GM19372 (cell line): ENCODE measurements around the gene KBTBD13.

Experiments used
- ATAC-seq: cut with Tn5 transposase; IDR thresholded peaks from one replicate; pipeline ENCODE4 v1.9.1; 2021; ENCODE audit warnings: mild to moderate bottlenecking, low read depth, moderate library complexity; ENCODE audit not compliant: unreplicated experiment

KBTBD13 gene

DNA sequence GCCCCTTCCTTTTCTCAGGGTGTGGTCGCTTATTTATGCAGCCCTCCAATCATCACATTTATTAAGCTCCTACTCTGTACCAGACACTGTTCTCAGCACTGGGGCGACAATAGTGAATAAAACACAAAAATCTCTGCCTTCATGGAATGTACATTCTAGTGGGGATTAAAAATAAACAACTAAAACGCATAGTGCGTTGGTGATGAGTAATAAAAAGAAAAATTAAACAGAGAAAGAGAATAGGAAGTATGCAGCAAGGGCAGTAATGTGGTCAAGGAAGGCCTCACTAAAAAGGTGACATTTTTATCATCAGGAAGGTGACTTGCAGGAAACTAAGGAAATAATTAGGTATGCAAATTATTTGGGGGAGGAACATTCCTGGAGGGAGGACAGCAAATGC, 26.3 kb upstream of the KBTBD13 start:
- ATAC-seq, result no peak

DNA sequence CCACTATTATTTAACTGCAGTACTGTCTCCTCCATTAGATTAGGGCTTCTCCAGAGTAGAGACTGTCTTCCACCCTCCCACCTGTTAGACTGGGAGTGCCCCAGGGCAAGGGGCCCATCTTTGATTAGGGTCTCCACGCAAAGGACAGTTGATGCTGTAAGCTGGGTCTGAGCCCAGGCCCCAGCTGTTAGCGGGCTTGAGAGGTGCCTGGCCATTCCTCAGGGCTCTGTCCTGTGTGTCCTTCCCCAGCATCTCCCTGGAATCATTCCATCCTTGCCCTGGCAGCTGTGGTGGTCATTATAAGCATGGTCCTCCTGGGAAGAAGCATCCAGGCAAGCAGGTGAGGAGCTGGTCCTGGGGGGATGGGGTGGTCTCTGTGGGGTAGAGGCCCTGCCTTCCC, 25.3 kb upstream of the KBTBD13 start:
- ATAC-seq, result no peak

DNA sequence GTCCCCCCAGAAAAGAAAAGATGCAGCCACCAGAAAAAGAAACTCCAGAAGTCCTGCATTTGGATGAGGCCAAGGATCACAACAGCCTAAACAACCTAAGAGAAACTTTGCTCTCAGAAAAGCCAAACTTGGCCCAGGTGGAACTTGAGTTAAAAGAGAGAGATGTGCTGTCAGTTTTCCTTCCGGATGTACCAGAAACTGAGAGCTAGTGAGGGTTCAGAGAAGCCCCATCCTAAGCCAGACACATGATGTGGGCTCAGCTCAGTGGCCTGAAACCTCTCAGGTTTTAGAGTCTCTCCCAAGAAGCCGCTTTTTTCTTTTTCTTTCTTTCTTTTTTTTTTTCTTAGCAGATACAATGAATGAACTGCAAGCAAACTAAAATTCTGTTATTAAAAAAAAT, 23.6 kb upstream of the KBTBD13 start:
- no peak for ATAC-seq

DNA sequence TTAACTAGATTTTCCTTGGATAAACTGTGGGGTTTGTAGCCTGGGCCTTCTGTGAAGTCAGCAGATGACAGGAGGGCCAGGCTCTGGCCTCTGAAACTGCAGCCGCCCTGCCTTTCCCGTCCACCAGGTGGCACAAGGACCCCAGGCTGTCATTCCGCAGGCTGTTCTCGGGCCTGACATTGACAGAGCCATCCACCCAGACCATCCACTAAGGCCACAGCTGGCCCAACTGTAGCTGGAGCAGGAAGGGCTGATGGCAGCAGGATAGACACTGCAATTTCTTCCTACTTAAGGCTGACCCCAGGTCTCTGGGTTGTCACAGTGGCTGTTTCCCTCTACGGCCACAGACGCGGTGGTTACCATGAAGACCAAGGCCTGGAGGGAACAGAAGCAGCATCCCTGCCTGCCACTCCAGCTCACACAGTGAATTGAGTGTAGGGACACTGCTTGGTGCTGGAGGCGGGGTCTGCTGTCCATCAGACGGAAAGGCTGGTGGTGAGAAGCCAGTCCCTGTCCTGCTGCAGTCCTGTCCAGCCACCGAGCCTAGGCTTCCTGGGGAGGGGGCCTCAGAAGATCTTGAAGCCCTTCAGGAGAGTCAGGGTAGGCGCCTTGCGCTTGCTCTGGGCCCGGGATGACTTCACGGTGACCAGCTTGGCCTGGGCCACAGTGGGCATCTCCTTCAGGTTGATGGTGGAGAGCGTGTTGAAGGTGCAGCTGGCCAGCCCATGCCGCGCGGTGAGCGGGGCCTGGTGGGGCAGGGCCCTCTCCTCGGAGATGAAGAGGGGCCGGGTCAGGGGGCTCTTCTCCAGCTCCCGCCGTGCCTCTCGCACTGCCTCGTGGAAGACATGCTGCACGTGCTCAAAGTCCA, 22.0 kb upstream of the KBTBD13 start:
- ATAC-seq, result no peak

DNA sequence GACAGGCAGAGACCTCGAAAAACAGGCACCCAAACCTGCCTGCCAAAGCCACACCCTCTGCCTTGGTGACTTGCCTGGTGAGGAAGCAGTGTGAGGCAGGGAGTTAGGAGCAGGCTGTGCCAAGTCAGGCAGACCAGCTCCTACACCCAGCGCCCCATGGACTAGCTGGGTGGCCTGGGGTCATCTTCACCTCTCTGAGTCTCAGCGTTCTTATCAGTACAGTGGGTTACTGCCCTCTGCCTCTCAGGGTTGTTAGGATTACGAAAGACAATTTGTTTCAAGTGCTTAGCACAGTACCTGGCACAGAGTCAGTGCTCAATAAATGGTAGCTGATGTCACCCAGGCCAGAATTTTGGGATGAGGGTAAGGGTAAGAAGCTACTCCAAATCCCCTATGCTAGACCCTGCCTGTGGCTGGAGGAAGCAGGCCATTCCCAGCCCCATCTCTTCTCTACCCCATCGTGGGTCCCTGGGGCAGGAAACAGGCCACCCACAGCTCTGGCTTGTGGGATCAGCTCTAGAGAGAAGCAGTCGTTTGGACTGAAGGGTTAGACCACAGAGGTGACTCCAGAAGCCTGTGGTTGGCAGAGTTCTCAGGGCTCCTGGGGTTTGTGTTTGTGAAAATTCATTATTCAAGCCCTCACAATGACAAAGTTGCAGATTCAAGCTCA, 21.2 kb upstream of the KBTBD13 start:
- ATAC-seq, result no peak

DNA sequence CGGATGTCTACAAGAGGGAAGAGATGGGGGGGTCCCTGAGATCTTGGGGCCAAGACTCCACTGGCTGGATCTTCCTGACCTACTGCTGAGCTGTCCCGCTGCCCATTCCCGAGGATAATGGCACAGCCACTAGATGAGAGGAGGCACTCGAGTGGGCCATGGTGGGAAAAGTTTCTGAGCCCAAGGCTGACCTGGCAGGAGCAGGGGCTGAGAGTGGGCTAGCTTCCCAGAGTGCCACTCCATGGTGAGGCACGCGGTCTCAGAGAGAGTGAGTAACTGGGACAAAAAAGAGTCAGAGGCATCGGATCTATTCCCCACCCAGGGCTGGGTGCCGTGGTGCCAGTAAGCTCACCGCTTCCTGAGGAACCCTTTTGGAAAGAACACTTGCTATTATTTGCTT, 20.4 kb upstream of the KBTBD13 start:
- ATAC-seq, result no peak

DNA sequence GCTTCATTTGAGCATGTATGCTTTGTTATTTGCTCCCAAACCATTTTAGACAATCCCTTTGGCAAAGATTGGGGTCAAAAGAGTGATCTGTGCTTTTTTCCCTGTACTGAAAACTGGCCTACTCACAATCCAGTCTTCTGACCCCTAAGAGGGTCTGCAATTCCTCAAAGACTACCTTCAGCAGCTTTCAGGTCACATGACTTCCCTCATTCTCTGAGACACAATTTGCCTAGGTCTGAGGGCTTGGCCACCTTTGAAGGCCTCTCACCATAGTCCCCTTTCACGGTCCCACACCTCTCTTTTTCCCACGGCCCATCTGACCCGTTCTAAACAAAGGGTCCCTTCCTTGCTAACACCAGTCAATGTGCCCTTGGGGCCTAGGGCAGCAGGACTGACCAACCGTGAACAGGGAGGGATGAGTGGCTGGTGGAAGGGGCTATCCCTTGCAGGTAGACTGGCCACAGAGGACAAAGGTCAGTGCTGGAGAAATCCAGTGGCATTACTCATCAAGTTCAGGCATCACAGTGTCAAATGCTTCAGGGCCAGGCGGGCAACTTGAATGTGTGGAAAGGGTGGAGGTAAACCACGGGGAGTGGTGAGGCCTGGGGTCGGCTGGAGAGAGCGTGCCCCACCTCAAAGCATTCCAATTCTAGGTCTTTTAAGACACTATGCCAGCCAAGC, 19.5 kb upstream of the KBTBD13 start:
- no peak for ATAC-seq

DNA sequence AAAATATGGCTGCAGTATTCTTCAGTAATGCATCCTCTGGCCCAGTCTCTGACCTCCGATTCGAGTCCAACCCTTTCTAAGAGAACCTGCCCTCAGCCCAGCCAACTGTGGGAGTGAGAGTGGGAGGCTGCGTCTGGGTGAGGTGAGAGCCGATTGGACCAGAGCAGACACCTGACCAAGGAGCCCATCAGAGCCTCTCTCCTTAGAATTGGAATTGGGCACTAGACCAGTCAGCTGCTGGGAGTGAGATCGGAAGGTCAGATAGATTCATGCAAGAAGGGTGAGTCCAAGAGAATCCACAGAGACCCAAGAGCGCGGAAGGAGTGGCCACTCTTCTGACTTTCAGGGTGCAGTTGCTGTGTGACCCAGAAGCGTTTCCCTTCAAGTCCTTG, 19.0 kb upstream of the KBTBD13 start:
- ATAC-seq, result no peak

DNA sequence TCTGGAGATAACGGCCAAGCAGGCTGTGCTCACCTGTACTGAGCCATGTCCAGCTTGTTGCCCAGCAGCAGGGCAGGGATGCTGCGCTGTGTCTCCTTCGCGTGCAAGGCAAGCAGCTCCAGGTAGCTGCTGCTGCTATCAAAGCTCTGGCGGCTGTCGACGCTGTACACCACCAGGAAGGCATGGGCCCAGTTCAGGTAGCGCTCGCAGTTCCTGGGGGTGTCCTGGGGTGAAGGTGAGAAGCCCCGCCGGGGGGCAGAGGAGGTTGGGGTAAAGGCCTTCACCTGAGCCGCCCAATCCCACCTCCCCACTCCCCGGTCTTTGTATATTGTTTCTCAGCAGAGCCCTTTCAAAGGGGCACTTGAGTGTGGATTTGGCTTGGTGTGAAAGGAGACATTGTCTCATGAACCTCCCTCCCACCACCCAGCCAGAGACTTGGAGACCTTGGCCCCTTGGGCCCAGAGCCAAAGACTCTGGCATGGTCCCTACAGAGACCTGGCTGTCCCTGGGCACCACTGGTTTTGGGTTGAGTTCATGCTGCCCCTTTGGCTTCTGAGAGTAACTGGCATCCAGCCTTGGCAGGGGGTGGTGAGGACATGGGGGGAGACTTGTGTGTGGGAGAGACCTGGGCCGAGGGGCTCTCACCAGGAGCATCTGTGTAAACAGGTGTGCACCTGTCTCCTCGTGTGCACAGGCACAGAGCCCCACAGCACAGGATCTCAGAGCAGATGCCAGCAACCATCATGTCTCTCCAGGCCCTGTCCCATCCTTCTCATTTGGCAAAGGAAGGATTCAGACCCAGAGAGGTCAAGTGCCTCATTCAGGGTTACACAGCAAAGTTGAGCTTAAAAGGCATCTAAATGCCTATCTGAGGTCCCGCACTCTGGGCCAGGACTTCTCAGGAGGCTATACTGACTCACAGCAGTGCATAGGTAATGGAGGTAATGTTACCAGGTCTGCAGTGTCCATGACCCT, 17.9 kb upstream of the KBTBD13 start:
- no peak for ATAC-seq

DNA sequence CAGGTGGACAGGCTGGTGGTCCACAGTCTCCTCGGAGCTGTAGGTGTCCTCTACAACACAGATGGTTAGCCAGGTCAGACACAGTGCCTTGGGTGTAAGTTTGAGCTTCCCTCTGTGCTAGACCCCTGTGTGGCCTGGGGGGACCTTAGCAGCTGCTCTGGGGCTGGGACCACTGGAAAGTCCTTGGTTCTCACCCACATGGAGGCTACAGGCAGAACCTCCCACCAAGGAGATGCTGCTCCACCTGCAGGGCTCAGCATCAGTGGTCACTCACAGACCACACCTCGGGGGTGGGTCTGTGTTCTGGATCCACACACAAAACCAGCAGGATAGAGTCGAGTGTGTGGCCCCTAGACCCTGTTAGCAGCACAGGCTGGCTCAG, 17.2 kb upstream of the KBTBD13 start:
- no peak for ATAC-seq

DNA sequence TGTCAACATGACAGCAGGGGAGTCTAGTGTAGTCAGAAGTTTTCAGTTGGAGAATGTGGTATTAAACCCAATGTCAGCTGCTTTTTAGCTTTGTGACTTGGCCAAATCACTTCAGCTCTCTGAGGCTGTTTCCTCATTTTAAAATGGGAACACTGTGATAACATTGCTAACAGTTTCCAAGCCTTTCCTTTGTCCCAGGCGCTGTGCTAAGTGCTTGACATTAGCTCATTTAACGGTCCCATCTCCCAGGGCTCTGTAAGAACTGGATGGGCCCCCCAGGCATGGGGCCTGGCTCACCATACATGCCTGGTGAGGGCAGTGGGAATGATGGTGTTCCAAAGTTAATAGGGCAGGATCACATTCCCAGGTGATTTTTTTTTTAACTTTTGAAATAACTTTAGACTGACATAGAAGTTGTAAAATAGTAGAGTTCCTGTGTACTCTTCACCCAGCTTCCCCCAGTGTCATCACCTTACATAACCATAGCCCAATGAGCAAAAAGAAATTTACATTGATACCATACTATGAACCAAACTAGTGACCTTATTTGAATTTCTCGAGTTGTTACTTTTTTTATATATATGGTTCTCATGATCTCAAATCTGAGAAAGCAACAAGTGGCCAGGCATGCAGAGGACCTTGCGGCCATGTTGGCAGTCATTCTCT, 16.5 kb upstream of the KBTBD13 start:
- ATAC-seq, result no peak

DNA sequence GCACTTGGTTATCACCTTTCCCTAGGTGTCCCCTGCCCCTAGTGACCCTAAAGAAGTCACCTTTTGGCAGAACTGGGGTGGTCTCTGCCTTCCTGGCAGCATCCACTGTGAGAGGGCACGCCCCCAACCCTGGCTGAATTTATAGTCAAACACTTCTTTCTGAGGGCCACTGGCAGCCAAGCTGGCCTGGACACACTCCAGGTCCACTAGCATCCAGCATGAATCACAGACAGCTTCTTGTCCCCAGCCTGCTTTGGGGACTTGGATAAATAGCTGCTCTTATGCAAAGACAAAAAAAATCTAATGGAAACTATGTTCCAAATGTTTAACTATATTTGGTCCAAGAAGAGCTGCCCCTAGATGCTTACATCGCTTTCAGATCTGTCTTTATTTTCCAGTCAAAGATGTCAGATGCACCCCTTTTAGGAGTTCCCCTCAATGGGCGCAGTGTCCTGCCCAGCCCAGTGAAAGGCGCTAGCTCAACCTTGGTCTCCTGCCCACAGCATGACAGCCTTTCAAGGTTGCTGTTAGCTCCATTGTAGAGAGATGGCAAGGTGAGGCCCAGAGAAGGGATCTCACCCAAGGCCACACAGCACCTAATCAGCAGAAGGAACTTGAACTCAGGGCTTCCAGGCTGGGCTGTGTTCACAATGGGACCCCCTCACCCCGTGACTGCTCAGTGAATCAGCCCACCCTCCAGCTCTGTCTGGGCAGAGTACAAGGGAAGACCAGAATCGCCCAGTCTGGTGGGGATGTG, 15.7 kb upstream of the KBTBD13 start:
- no peak for ATAC-seq

DNA sequence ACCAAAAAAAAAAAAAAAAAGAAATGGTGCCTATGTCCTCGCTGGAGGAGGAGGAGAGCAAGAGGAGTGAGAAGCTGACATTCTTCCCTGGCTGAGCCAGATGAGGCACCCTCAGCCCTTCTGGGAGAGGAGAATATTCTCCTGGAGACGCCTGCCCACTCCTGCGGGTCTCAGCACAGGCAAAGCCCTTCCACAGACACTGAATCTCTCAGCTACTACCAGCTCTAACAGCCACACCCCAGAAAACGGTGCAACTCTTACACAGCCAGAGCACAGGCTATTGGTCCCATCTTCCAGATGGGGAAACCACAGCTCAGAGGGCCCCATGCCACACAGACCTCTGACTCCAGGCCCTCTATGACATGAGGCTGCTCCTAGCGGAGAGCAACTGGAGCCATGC, 14.5 kb upstream of the KBTBD13 start:
- ATAC-seq, result no peak

DNA sequence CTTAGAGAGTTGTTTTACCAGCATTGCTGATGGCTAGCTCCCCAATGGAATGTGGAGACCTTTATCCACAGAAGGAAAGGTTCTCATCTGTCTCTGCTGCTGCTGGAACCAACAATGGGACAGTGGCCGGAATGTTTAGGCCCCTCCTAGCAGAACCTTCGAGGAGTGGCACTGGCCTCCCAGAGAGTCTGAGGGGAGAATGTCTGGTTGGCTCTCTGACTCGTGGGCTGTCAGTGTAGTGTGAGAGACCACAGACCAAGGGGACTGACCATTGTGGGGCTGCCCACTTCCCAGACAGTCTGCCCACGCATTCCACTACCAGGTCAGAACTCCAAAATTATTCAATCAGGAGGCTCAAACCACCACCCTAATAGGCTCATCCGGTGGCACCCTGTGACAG, 13.8 kb upstream of the KBTBD13 start:
- ATAC-seq, result no peak

DNA sequence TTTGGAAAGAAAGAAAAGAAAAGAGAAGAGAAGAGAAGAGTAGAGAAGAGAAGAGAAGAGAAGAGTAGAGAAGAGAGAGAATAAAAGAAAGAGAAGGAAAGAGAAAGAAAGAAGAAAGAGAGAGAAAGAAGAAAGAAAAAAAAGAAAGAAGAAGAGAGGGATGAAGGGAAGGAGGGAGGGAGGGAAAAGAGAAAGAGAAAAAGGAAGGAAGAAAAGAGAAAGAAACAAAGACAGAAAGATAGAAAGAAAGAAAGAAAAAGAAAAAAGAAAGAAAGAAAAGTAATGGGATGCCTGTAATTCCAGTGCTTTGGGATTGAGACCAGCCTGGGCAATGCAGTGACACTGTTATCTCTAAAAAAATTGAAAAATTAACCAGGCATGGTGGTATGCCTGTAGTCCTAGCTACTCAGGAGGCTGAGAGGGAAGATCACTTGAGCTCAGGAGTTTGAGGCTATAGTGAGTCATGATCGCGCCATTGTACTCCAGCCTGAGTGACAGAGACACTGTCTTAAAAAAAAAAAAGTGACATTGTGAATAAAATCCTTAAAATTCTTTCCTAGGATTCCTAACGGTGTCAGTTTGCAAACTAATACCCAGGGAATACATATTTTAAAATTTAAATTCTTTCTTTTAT, 10.4 kb upstream of the KBTBD13 start:
- ATAC-seq, result no peak

DNA sequence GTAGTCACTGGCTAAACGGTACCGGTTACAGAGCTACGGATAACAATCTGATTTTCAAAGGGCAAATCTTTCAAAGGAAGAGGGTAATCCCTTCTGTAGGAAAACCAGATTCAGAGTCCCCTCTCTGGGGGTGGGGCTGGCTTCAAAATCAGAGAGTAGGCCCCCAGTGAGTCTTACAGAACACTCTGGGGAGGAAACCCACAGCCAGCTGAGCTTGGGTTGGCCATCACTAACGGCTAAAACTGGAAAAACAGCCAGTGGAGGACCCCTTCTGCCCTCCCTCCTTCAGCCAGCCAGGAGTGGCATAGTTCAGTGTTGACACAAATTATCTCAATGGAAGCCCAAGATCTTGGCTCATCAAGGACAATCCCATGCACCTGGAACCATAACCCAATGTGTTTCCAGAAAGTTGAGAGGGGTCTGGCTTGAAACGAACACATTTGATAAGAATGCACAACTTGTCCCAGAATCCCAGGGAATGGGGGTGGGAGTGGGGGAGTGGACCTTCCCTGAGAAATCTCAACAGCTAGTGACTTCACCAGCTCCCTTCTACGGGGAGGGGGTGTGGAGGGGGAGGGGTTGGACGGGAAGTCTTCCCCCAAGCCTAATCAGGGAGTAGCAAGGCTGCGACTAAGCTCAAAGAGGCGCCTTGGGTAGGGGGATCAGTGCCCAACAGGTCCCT, 9.8 kb upstream of the KBTBD13 start:
- no peak for ATAC-seq

DNA sequence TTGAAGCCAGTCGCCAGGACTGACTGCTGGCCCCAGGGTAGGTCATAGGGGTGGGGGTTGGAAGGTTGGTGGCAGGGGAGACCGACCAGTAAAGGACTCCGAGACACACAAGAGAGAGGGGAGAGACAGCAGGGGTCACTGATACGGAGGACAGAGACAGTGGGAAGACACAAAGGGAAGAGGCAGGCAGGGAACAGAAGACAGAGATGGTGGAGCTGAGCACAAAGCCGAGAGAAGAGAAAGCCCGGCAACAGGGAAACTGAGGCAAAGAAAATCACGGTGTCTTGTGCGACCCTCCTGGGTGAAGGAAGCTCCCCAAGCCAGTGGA, 9.3 kb upstream of the KBTBD13 start:
- no peak for ATAC-seq

DNA sequence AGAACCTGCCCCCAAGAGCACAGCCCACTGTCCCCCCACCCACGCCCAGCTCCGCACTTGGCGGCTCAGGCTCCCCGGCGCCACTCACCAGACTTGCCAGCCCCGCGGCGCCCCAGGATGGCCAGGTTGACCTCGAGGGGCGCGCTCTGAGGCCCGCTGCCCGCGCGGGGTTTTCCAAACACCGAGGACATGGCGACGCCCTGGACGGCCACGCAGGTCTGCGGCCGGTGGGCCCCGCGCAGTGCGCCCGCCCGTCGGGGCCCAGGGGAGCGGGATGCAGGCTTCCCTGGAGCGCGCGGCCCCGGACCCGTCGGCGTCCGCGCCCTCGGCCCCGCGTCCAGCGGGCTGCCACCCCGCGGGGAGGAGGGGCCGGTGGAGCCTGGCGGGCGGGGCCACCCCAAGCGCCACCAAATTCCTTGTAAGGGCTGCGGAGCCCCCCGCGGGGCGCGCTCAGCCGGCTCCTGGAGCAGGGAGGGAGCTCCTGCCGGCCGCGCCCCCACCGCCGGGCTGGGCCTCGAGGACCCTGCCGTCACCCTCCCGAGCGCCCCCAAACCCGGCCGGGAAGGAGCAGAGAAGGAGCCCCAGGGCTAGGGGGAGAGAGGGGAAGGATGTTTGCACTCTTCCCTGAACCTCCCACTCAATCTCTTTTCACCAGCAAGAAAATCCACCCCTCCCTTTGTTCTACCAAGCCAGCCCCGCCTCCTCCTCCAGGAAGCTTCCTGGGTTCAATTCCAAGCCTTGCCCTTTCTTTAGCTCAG, 8.7 kb upstream of the KBTBD13 start, which contains the start of gene RASL12:
Gene RASL12 (minus strand): TSS at position 347 of the 758 bp plus-strand sequence. CDS start 156 bp downstream, at position 191.
- ATAC-seq, result no peak
